ENCODE data around the gene ANKRD10.

Gene ANKRD10

GRCh38 chr13:110914331-110915056, 375 bp downstream of the ANKRD10 start:
- peaks cover 8 to 16% of the 10 kb centered on the region in 2 donors for H3K36me3 Mint-ChIP-seq
- H3K27ac Mint-ChIP-seq: peak overlapping the region; percentile 98
- peak overlapping the region; percentile 96 to 97 for H3K4me3 Mint-ChIP-seq
- ATAC-seq (replicated peaks) (peak; percentile 47 to 49), DNase-seq (peak; percentile 78)
- H3K27me3 Mint-ChIP-seq: no peaks in the 10 kb centered on the region
- no peaks in the 10 kb centered on the region for H3K9me3 Mint-ChIP-seq
- H3K4me1 Mint-ChIP-seq: peaks cover 22 to 63% of the 10 kb centered on the region in 2 donors

DNA sequence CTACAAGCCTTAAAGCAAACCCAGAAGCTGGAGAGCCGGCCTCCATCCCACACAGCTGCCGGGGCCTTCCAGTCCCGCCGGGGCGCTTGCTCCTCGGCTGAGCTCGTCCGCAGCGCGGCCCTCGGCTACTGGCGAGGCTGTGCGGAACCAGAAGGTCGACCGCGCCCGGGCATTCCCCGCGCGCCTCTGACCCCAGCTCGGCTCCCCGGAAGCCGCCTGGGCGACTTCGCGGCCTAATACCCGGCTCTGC, 863 bp downstream of the ANKRD10 start:
- peaks cover 8 to 20% of the 10 kb centered on the region in 2 donors for H3K36me3 Mint-ChIP-seq
- H3K4me3 Mint-ChIP-seq: peak overlapping the region; percentile 96 to 97
- H3K9me3 Mint-ChIP-seq: no peaks in the 10 kb centered on the region
- H3K4me1 Mint-ChIP-seq: peaks cover 22 to 66% of the 10 kb centered on the region in 2 donors
- H3K27ac Mint-ChIP-seq: peak overlapping the region; percentile 91
- DNase-seq (no peak), ATAC-seq (replicated peaks) (no peak)
- no peaks in the 10 kb centered on the region for H3K27me3 Mint-ChIP-seq

GRCh38 chr13:110913322-110914080, 1.4 kb downstream of the ANKRD10 start:
- peak overlapping the region; percentile 91 for H3K27ac Mint-ChIP-seq
- H3K4me1 Mint-ChIP-seq: peaks cover 23 to 66% of the 10 kb centered on the region in 2 donors
- no peak for ATAC-seq (replicated peaks)
- no peaks in the 10 kb centered on the region for H3K9me3 Mint-ChIP-seq
- H3K36me3 Mint-ChIP-seq: peaks cover 8 to 24% of the 10 kb centered on the region in 2 donors
- no peaks in the 10 kb centered on the region for H3K27me3 Mint-ChIP-seq
- peak overlapping the region; percentile 96 to 97 for H3K4me3 Mint-ChIP-seq
- no peak for DNase-seq

DNA sequence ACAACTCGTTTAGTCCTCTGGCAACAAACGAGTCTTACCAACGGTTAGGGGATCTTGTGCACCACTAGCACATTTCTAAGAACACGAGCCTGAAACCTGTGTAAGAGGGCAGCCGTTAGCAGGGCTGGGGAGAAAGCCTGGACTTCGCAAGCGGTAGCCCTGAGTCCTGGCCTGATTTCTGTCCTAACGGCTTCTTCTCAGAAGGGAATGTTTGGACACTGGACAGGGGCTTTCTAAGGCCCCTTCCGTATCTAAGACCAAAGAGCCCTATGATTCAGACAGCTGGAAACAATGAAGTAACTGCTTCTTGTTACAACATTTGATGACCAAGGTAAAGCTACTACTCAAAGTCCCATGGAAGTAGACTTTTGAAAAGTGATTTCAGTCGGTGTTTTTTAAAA, 2.2 kb downstream of the ANKRD10 start:
- ATAC-seq (replicated peaks) (no peak), DNase-seq (no peak)
- H3K4me3 Mint-ChIP-seq: peak overlapping the region in 1 of 2 donors; percentile 58

GRCh38 chr13:110911880-110912279, 3.0 kb downstream of the ANKRD10 start:
- Mint-ChIP-seq H3K4me1 (peaks cover 25 to 70% of the 10 kb centered on the region in 2 donors), H3K9me3 (no peaks in the 10 kb centered on the region), H3K27ac (no peak overlapping the region), H3K36me3 (peaks cover 8 to 27% of the 10 kb centered on the region in 2 donors), H3K27me3 (no peaks in the 10 kb centered on the region), H3K4me3 (no peak overlapping the region)
- no peak for ATAC-seq (replicated peaks)
- DNase-seq: no peak

More for the DNA sequence above, 2.2 kb downstream of the ANKRD10 start:
- H3K27me3 Mint-ChIP-seq: no peaks in the 10 kb centered on the region
- H3K4me1 Mint-ChIP-seq: peaks cover 25 to 66% of the 10 kb centered on the region in 2 donors
- peak overlapping the region; percentile 31 for H3K27ac Mint-ChIP-seq
- H3K36me3 Mint-ChIP-seq: peaks cover 8 to 27% of the 10 kb centered on the region in 2 donors
- no peaks in the 10 kb centered on the region for H3K9me3 Mint-ChIP-seq

DNA sequence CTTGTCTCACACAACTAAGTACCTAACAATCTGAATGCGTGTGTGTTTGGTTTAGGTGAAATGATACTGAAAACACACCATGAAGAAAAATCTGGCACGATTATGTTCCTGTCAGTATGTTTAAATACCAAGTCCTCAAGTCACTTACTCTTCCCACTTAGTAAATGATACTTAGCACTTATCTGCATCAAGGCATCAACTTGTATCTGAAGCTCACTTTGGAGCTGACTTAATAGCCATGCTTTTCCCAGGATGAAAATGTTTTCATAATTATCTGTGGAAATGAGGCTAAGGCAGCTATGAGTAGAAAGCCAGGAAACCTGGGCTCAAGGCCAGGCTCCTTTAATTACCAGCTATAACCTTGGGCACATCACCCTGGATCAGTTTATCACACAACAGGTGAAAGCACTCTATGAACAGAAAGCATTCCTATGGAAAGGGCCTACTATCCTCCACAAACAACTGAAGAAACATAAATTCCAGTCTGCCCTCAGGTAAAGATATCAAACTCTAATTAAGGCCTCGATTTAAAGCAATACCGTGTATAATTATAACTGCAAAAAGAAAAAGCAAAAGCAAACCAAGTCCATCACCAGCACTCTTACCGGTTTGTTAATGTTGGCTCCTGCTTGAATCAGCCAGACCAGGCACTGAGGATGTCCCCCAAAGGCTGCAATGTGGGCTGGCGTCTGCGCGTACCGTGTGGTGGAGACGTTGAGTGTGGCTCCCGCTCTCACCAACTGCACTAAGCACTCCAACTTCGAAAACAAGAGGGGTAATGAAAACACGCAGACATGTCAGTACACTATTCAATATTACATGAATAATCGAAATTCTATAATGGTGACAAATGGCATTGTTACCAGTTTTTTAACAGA, 4.6 kb downstream of the ANKRD10 start:
- no peak for ATAC-seq (replicated peaks)
- Mint-ChIP-seq H3K4me3 (no peak overlapping the region), H3K27ac (no peak overlapping the region), H3K27me3 (no peaks in the 10 kb centered on the region), H3K36me3 (peaks cover 13 to 38% of the 10 kb centered on the region in 2 donors), H3K9me3 (no peaks in the 10 kb centered on the region), H3K4me1 (peaks cover 24 to 71% of the 10 kb centered on the region in 2 donors)
- no peak for DNase-seq

GRCh38 chr13:110907951-110908898, 6.6 kb downstream of the ANKRD10 start:
- peaks cover 13 to 39% of the 10 kb centered on the region in 2 donors for H3K36me3 Mint-ChIP-seq
- H3K27me3 Mint-ChIP-seq: no peaks in the 10 kb centered on the region
- no peak overlapping the region for H3K4me3 Mint-ChIP-seq
- H3K27ac Mint-ChIP-seq: peak overlapping the region; percentile 51
- ATAC-seq (replicated peaks): no peak
- peaks cover 24 to 68% of the 10 kb centered on the region in 2 donors for H3K4me1 Mint-ChIP-seq
- no peak for DNase-seq
- no peaks in the 10 kb centered on the region for H3K9me3 Mint-ChIP-seq

DNA sequence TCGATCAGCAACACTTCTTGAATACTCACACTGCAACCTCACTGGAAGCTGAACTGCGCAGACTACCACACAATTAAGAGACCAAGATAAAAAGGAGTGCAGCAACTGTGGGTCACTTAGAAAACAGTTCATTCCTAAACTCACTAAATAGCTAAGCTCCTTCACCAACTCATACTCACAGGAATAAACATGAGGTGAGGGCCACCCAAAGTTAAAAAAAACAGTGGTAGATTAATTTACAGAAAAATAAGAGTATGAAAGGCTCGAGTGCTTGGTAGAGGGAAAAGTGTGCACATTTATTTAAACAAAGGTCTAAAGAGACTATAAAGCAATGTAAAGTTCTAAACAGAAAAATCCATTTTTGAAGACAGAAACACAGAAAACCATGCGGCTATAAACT, 7.6 kb downstream of the ANKRD10 start:
- no peak for DNase-seq
- peaks cover 21 to 59% of the 10 kb centered on the region in 2 donors for H3K4me1 Mint-ChIP-seq
- no peaks in the 10 kb centered on the region for H3K27me3 Mint-ChIP-seq
- ATAC-seq (replicated peaks): no peak
- H3K4me3 Mint-ChIP-seq: no peak overlapping the region
- H3K27ac Mint-ChIP-seq: no peak overlapping the region
- no peaks in the 10 kb centered on the region for H3K9me3 Mint-ChIP-seq
- H3K36me3 Mint-ChIP-seq: peaks cover 13 to 44% of the 10 kb centered on the region in 2 donors

DNA sequence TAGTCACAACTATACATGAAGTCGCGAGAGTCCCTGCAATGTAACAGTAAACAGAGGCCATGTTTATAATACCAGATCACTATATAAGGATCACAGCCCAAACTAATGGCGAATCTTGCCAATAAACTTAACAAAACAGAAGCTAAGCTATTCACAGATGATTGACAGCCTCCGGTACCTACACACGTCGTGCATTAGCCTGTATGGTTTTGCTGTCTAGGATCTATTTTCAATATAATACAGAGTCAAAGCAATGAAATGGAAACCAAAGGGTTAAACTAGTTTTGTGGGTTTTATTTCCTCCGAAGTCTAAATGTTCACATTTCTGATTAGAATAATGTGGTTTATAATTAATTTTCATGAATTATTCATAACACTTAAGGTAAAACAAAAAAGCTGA, 10.1 kb downstream of the ANKRD10 start:
- no peaks in the 10 kb centered on the region for H3K27me3 Mint-ChIP-seq
- H3K27ac Mint-ChIP-seq: no peak overlapping the region
- no peaks in the 10 kb centered on the region for H3K9me3 Mint-ChIP-seq
- H3K4me3 Mint-ChIP-seq: no peak overlapping the region
- DNase-seq (no peak), ATAC-seq (replicated peaks) (no peak)
- H3K36me3 Mint-ChIP-seq: peaks cover 10 to 33% of the 10 kb centered on the region in 2 donors
- peaks cover 11 to 36% of the 10 kb centered on the region in 2 donors for H3K4me1 Mint-ChIP-seq

DNA sequence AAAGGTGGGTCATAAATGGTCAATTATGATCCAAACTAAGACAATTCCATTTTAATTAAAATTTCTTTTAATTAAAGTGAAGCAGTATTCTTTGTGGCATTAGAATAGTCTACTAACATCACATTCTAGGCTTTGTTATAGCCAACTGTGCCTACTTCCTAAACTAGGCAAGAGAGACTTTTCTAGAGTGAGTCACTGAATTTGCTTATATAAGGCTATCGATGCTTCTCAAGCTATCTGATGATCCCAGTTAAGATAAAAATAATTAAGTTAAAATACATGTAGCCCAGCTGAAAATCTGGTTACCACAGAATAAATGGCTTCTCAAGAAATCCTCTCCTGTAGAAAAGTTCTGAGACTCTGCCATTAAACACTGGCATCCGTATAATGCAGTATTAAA, 12.5 kb downstream of the ANKRD10 start:
- no peak for ATAC-seq (replicated peaks)
- peaks cover 5 to 12% of the 10 kb centered on the region in 2 donors for H3K4me1 Mint-ChIP-seq

GRCh38 chr13:110897521-110897920, 17.3 kb downstream of the ANKRD10 start:
- H3K36me3 Mint-ChIP-seq: peaks cover 16 to 23% of the 10 kb centered on the region in 2 donors
- H3K27ac Mint-ChIP-seq: no peak overlapping the region
- no peaks in the 10 kb centered on the region for H3K9me3 Mint-ChIP-seq
- DNase-seq (no peak), ATAC-seq (replicated peaks) (no peak)
- H3K4me3 Mint-ChIP-seq: no peak overlapping the region
- peaks cover 0 to 1% of the 10 kb centered on the region in 2 donors for H3K4me1 Mint-ChIP-seq
- no peaks in the 10 kb centered on the region for H3K27me3 Mint-ChIP-seq

More for the DNA sequence above, 12.5 kb downstream of the ANKRD10 start:
- Mint-ChIP-seq H3K4me3 (no peak overlapping the region), H3K9me3 (no peaks in the 10 kb centered on the region), H3K27ac (no peak overlapping the region), H3K27me3 (no peaks in the 10 kb centered on the region), H3K36me3 (peaks cover 13 to 20% of the 10 kb centered on the region in 2 donors)
- DNase-seq: no peak

DNA sequence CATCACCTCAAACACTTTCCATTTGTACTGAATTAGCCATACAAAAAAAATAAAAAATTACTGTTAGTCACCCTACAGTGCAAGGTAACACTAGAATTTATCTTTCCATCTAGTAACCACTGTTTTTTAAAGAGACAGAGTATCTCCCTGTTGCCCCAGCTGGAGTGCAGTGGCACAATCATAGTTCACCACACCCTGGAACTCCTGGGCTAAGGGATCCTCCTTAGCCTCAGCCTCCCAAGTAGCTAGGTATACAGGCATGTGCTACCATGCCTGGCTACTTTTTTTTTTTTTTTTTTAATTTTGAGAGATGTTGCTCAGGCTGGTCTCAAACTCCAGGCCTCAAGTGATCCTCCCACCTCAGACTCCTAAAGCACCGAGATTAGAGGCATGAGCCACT, 17.9 kb downstream of the ANKRD10 start:
- H3K27me3 Mint-ChIP-seq: no peaks in the 10 kb centered on the region
- DNase-seq: no peak
- H3K36me3 Mint-ChIP-seq: peaks cover 16 to 26% of the 10 kb centered on the region in 2 donors
- ATAC-seq (replicated peaks): no peak
- H3K27ac Mint-ChIP-seq: no peak overlapping the region
- no peak overlapping the region for H3K4me3 Mint-ChIP-seq
- peaks cover 0 to 1% of the 10 kb centered on the region in 2 donors for H3K4me1 Mint-ChIP-seq
- no peaks in the 10 kb centered on the region for H3K9me3 Mint-ChIP-seq

- H3K36me3 Mint-ChIP-seq: peaks cover 18 to 29% of the 10 kb centered on the region in 2 donors
- H3K27ac Mint-ChIP-seq: no peak overlapping the region
- no peak overlapping the region for H3K4me3 Mint-ChIP-seq
- no peaks in the 10 kb centered on the region for H3K9me3 Mint-ChIP-seq
- DNase-seq (no peak), ATAC-seq (replicated peaks) (no peak)
- no peaks in the 10 kb centered on the region for H3K27me3 Mint-ChIP-seq
- peaks cover 0 to 1% of the 10 kb centered on the region in 2 donors for H3K4me1 Mint-ChIP-seq
These were observed 20.8 kb downstream of the ANKRD10 start for GRCh38 chr13:110894086-110894485.
